Thyroid gland (tissue), 4 donors: ENCODE results near the gene ADCY5.

ENCODE experiments used
- POLR2A ChIP-seq, 2 donors: fragments of 450-650 bp; IDR thresholded peaks; one replicate each; pipeline ENCODE4 v1.6.1; 2017; ENCODE audit warnings: antibody characterized with exemption in 2 of 2, mild to moderate bottlenecking in 2 of 2, moderate library complexity in 1 of 2
- TF ChIP-seq, protein P1 (sequence below), 6 experiments: fragments of 200-600 bp in 3 of 6; fragments of 450-650 bp in 3 of 6; sonication (generic) in 3 of 6; IDR thresholded peaks; one replicate each; pipeline ENCODE4 v1.5.1; 2016 to 2019; ENCODE audit warnings: antibody characterized with exemption in 6 of 6, mild to moderate bottlenecking in 2 of 6, inconsistent platforms in 1 of 6, moderate library complexity in 1 of 6

DNA sequence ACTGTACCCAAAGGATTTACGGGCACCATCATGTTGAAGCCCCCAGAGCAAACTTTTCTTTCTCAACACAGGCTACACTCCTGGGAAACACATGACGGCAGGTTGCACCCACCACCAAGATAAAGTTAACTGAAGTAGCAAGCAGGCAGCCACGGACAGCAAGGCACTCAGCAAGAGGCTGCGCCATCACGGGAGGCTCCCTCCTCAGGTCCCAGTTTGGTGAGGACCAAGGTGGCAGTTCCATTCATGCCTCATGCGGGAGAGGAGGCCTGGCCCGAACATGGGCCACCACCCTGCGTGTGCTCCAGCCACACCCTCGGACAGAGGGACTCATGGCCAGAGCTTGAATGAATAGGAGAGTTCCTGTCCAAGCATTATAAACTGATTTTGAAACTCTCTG, 6.8 kb downstream of the ADCY5 start:
- no peak for TF ChIP-seq POLR2A (IDR thresholded peaks at IDR 0.05)
- TF ChIP-seq, protein P1, sequence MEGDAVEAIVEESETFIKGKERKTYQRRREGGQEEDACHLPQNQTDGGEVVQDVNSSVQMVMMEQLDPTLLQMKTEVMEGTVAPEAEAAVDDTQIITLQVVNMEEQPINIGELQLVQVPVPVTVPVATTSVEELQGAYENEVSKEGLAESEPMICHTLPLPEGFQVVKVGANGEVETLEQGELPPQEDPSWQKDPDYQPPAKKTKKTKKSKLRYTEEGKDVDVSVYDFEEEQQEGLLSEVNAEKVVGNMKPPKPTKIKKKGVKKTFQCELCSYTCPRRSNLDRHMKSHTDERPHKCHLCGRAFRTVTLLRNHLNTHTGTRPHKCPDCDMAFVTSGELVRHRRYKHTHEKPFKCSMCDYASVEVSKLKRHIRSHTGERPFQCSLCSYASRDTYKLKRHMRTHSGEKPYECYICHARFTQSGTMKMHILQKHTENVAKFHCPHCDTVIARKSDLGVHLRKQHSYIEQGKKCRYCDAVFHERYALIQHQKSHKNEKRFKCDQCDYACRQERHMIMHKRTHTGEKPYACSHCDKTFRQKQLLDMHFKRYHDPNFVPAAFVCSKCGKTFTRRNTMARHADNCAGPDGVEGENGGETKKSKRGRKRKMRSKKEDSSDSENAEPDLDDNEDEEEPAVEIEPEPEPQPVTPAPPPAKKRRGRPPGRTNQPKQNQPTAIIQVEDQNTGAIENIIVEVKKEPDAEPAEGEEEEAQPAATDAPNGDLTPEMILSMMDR (IDR thresholded peaks at IDR 0.05): no peak
